ENCODE measurements around the gene MS4A7.
A peak's percentile ranks its signal among the peaks of the same experiment; 100 is the strongest.
"Not testable (repeated sequence)": the region's sequence is repeated elsewhere in the genome, so short reads cannot be mapped to it uniquely, and the experiment has no call there.

The MS4A7 gene, protein sequence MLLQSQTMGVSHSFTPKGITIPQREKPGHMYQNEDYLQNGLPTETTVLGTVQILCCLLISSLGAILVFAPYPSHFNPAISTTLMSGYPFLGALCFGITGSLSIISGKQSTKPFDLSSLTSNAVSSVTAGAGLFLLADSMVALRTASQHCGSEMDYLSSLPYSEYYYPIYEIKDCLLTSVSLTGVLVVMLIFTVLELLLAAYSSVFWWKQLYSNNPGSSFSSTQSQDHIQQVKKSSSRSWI

DNA sequence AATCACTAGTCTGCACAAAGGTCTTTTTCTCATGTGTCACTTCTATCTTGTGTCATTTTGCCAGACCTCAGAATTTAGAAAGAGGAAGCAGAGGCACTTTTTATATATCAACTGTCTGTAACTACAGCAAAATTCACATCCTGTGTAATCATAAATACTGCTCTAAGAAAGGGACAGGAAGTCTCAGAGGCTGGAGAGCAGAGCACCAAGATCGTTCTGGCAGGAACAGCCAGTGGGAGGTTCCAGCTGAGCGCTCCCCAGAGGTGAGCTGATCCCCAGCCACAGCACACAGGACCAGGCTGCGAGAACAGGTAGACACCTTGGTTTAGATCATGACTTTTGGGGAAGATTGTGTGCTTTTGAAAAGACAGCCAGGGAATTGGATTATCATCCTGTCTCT is at the start of gene MS4A7:
TSS of gene MS4A7 (plus strand) at position 179 of the 400 bp plus-strand sequence. CDS start 4,610 bp downstream, outside the sequence.
- DNase-seq (ENCODE audit: low spot score): no peak

DNA sequence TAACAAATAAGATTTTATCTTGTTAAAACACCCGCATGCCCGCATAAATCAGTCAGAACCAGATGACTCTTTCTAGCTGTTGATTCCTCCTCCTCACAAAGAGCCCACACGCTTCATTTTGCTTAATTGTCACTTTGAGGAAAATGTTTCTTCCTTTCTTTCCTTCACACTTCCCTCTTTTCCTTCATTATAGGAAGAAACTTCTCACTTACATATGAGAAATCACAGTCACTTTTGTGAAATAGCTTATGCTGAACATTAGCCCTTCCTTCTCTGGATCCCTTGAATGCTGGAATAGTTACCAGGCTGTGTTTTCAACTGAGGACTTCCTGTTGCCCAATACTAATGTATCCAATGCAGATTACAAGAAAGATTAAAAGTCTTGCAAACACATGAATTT is 45.5 kb upstream of the MS4A7 start:
- DNase-seq (ENCODE audit: low spot score): no peak

DNA sequence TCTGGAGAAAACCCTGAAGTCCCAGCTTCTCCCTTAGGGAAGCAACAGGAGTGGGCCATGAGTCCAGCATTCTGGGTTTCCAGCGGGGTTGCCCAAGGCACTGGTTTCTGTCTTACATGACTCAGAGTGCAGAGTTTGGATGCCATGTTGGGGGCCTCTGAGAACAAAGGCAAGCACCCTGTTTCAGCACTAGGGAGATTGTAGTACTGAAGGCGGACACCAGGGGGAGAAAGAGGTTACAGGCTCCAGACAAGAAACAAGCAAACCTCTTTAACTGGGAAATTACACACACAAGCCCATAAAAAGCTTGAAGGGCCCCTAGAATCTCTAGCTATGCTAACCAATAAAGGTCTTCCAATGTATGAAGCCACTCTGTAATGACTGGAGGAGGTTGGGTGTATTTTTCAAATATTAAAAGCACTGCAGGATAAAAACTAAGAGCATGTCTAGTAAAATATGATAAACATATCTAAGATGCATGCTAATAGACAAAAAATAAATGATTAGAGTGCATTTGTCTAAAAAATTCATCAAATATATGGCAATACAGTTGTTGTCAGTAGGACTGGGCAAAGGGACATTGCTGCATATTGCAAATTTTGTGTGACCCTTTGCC is 44.2 kb upstream of the MS4A7 start:
- peak; percentile 14 for DNase-seq (ENCODE audit: low spot score)

DNA sequence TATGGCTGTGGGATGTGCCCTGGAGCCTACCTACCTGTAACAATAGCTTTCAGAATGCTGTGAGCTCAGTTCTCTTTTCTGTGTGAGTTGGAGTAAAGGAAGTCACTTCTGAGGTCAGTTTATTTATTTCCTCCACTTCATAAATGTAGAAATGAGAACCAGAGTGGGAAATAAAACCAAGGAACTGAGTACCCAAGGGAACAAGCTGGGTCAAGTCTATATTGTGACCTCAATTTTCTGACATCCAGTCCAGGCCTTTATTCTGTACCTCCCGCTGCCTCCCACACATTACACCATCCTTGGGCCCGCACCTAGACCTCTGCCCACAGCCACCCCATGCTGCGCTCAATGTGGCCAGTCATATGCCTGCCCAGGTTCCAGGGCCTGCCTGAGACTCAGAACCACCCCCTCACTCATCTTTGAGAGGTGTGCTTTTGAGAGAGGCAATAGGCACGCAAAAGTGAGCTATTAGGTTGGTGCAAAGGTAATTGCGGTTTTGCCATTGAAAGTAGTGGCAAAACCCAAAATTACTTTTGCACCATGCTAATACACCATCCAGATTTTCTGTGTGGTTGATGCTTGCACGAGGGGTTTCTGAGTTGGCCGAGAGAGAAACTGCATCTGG is 41.5 kb upstream of the MS4A7 start:
- DNase-seq (ENCODE audit: low spot score): no peak

DNA sequence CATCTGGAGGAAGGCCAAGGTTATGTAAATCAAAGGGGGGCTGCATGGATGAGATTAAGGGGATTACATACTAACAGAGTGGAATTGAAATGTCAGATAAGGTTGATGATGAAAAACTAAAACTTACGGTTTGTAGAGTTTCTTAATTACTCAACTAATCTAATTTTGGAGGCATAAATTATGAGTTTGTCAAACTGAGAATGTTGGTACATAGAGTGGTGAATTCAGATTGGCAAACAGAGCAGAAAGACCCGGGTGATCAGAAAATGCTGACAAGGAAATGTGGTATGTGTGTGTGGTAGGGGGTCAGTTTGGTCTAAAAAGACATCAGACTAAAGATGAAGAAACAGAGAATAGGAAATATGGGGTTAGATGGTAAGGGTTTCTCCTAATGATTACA is 40.3 kb upstream of the MS4A7 start:
- DNase-seq (ENCODE audit: low spot score): no peak

DNA sequence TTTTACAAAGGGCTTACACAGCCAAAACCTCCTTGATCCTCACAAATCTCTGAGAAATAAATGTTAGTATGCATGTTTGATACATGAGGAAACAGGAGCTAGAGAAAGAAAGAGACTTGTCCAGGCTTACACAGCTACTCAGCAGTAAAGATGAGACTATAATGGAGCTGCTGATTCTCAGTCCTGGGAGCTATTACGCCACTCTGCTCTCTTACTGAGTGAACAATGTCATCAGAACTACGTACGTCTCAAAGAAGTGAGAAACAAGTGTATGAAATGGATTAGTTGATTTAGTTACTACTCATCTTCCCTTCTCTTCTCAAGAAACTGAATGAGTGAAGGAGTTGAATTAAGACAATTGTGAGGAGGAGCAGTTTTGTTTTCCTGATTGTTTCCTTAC is 39.0 kb upstream of the MS4A7 start:
- DNase-seq (ENCODE audit: low spot score): no peak

DNA sequence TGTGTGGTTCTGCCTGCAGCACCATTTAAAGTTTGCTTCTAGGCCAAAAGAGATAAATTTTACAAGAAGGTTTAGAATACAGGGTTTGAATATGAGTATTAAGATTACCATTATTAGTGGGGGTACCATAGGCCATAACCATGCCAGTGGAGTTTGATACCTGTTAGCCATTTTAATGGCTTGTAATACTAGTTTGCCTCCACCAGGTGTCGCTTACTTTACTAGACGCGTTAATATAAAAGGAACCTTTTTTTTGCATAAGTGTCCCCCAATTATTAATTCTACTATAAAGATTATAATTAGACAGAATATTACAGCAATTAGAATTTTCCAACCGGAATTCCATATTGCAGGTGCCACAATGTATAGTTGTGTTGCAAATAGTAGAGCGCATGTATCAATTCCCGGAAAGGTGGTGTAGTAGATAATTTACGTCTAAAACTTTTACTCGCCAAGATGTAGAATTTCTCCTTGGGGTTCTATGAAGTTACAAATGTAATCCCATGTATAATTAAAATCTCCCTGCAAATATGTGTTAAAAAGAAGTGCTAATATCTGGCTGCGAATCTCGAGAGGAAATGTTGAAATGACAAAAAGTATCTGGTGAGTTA is 35.1 kb upstream of the MS4A7 start:
- DNase-seq (ENCODE audit: low spot score): no peak

DNA sequence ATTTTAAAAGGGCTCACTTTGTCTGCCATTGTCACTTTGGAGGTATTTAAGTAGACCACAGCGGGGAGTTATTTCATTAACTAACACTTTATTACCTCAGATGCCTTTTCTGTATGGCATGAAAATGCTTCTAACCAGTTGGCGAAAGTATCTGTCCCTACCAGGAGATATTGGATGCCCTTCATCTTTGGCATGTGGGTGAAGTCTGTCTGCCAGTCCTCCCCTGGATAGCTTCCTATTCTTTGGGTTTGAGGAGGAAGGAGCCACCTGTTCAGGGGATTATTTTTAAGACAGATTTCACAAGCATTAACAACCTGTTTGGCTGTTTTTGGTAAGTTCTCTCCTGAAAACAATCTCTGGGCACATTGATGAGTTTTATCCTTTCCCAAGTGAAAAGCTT is 34.2 kb upstream of the MS4A7 start:
- no peak for DNase-seq (ENCODE audit: low spot score)

DNA sequence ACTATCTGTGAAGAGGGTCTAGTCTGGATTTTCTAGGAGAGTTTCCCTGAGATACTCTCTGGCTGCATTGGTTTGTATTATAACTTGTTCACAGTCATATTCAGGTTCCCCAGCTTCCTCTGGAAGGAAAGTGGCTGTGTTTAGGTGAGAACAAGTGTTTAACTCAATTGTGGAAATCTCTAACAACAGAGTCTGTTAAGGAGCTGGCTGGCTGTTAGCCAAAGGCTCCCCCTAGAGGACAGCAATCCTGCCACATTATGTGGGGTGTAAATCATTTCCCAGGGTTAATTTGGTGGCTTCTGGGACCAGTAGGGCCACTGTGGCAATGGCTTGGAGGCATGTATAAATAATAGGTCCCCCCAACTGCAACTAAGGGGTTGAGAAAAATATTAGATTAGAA is 32.8 kb upstream of the MS4A7 start:
- no peak for DNase-seq (ENCODE audit: low spot score)

DNA sequence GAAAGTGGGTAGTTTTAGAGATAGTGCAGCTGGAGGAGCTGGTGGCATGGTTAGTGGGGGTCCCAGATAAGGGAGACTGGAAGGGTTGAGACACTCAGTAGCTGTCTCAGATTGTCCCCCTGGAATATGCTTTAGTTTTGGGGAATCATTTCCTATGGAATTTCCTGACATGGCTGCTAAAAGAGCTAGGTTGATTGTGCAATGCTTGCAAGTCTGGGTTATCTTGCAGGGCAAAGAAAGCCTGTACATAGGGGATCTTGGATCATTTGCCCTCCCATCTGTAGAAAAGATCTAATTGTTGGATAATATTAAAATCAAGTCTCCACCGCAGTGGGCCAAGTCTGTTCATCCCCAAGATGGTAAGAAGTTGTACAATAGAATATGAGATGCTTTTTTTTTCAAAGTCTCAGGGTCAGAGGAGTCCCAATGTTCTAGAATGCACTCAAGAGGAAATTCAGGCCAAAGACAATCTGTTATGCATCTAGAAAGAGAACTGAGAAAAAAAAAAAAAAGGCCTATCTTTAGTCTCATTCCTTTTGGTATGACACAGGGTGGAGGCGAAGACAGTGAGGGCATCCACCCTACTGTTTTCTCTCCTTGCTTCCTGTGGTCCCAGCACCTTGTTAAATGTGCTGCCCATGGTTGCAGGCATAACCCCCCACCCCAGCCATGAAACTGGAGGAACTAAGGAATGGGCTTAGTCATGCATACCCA is 31.1 kb upstream of the MS4A7 start:
- no peak for DNase-seq (ENCODE audit: low spot score)

DNA sequence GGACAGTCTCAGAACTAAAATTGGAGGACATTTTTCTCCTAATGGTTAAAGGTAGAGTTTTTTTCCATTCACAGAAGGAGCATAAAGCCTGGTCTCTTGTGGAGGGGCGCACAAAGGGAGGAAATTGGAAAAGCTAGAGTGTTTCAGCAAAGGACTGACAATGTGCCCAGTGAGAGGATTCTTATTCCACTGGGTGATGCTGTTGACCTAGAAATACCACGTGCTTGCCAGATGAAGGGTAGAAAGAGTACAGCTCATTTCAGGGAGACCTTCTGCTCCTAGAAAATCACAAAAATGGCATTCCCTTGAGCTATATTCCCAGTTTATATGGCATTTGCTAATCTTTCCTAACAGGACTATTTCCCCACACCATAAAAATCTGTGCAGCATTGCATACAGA is 30.2 kb upstream of the MS4A7 start:
- no peak for DNase-seq (ENCODE audit: low spot score)

DNA sequence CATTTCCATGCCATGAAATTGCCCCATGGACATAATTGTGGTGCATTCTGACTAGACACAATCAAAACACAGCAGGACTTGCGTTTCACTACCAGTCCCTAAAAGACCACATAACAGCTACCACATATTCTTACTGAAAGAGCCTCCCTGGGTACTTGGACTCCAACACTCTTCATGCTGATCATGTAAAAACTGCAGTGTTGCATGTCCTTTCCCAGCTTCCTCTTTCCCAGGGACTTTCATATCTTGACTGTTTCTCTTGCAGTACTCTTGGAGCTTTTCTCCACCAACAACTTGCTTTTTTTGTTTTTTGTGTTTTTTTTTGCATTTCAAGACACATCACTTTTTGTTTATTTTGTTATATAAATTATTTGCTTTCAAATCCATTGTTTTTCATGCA is 28.3 kb upstream of the MS4A7 start:
- no peak for DNase-seq (ENCODE audit: low spot score)

DNA sequence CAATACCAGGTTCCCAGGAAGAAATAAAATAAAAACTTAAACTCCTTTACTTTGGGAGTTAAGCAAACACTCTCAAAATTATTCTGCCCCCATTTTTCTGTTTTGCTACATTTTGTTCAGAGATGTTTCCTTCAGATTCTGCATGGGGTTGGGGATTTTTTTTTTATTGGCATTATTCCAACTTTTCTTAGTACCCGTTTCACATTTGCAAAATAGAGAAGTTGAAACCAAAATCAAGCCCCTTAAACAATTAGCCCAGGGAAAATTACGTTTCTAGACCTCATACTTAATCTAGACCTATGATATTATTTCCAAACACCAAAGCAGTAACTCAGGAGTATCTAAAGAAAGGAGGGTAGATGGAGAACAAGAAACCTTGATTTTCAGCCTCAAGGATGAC is 20.6 kb upstream of the MS4A7 start:
- no peak for DNase-seq (ENCODE audit: low spot score)

DNA sequence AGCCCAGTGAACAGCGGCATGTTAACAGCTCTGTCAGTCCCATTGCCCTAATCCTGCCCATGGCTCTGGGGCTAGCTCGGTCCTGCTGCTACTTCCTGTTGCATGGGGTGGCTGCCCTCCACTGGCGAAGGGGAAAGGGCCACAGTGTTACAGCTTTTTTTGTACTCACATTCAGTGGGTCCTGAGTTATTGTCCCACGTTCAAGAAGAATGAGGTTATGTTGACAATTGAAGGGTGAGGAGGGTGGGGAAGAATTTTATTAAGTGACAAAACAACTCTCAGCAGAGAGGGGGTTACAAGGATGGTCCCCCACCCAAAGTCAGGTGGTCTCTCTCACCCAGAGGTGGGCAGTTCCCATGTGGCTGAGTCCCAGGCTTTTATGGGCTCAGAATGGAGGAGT is 17.7 kb upstream of the MS4A7 start:
- no peak for DNase-seq (ENCODE audit: low spot score)

DNA sequence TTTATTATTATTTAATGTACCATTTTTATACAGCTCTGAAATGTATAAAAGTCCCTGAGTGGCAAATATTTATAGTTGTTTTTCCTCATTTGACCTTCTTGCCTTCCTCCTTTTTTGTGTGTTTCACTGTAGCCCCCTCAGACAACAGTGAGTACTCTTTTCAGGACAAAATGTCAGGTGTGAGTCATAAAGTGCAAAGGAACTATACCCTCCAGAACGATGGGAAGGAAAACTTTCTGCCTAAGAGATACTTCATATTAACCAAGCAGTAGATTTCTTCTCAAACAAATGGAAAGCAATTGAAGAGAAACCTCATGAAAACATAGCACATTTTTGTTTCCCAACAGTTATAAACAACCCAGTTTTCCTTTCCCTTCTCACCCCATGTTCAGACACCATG is 16.1 kb upstream of the MS4A7 start:
- DNase-seq (ENCODE audit: low spot score): no peak

DNA sequence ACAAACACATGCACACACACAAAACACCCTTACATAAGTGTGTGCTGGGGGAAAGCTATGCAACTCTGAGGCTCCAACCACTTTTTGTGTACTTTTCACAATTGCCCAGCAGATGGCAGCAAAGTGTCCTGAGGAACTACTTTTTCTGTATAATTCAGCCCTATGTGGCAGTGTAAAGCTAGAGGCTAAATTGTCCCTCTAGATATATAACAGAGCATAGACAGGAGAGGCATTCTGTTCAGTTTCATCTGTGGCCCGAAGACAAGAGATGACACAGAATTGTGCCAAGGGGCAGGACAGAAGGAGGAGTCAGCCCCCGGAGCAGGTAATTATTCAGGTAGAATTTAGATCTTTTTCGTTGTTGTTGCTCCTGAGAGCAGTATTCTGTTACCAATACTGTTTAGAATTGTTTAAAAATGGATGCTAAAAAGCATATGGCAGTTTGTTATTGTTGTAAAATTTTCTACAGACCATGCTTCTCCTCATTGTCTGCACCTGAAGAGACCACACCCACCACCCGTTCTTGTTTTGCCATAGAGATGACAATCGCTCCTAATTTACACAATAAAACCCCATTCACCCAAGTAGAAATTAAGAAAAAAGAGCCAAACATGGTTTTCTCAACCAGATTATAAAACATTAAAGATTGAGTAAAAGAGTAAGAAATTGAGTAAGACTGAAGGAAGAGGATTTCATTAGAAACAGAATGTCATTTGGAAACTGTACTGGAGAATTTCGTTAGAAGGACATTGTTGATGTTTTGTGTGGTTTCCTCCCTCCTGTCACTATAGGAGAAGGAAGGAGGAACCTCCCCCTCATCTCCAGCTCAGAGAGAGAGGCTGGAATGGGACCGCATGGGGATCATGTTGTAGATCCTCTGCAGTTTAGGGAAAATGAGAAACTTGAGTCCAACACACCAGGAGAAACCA is 14.5 kb upstream of the MS4A7 start:
- DNase-seq (ENCODE audit: low spot score): peak; percentile 43

DNA sequence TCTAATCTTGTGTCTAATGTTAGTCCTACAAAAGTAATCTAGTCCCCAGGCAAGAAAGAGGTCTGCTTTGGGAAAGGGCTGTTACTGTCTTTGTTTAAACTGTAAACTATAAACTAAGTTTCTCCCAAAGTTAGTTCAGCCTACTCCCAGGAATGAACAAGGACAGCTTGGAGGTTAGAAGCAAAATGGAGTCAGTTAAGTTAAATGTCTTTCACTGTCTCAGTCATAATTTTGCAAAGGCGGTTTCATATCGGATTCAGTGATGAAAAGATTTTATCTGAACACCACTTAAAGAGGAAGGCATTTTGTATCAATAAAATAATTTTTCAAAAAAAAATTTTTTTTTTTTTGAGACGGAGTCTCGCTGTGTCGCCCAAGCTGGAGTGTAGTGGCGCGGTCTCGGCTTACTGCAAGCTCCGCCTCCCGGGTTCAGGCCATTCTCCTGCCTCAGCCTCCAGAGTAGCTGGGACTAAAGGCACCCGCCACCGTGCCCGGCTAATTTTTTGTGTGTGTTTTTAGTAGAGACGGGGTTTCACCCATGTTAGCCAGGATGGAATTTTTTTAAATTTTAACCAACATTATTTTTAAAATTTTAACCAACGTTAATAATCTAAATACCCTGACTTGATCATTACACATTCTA is 11.9 kb upstream of the MS4A7 start:
- not testable (repeated sequence) for DNase-seq (ENCODE audit: low spot score)

DNA sequence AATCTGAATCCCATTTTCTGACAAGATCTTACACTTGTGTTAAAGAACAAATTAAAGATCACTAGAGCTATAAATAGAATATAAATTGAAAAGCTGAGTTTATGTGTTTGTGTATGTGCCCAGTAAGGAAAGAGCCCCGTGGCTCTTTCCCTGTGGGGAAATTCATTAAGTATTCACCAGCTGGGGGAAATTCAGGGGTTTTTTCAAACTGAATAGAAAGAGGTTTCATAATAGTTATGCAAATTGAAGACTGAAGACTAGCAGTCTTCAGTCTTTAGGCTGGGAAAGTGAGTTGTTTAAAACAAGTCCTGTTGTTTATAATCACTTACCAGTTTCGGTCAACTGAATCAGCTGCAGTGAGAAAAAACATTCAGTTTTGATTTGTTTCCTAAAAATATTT is 11.3 kb upstream of the MS4A7 start:
- DNase-seq (ENCODE audit: low spot score): no peak

DNA sequence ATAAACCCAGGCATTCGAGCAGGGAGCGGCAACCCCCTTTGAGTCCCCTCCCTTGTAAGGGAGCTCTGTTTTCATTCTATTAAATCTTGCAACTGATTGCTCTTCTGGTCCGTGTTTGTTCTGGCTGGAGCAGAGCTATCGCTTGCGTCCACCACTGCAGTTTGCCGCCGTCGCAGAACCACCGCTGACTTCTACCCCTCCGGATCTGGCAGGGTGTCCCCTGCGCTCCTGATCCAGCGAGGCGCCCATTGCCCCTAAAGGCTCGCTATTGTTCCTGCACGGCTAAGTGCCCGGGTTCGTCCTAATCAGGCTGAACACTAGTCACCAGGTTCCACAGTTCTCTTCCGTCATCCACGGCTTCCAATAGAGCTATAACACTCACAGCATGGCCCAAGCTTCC is 10.4 kb upstream of the MS4A7 start:
- DNase-seq (ENCODE audit: low spot score): no peak

DNA sequence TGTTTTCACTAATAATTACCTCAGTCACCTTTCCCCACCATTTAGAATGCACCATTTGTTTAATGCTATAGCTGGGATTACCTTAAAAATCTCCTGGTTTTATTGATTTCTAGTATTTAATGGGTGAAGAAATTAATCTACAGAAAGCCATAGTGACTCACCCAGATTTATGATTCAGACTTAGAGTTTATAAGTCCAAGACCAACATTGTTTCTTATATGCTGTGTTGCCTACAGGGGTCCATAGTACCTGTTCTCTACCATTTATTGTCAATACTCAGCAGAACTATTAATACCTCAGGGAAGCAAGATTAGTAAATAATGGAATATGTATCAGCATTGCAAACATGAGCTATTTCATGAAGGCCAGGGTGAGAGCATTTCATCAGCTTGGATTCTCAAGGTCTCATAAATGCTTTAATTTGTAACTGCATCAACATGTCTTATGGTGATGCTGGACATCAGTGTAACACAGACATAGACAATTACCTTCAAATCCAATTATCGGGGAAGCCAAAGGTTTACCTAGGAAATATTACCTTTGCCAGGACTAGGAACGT is 8.0 kb upstream of the MS4A7 start:
- no peak for DNase-seq (ENCODE audit: low spot score)

DNA sequence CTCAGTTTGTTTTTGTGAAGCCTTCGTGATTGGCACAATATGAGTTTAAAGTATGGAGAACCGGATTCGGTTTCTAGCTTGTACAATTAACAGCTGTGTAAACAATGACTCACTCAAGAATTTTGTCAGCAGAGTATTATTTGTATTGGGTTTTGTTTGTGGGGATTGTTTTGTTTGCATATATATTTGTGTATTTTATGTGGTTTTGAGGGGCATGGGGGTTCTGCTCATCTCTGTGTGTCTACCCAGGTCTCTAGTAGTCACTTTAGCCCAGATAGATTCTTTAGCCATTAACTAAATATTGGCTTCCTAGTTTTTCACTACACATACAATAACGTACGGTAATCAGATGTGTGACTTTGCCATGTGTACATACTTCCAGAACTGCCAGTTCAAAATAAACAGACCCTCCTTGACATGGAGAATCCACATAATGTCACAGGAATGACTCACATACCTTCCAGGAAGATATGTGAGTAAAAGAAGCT is 7.5 kb upstream of the MS4A7 start:
- DNase-seq (ENCODE audit: low spot score): no peak
